B cell (primary cell): ENCODE results near the gene ADAM19. TPM values are rescaled to one million over a fixed set of nuclear protein-coding genes. Genes with fewer than 3 reads are reported as not detected.

Source experiments
- ATAC-seq: fragments of 200-7000 bp; cut with Tn5 transposase; one replicate; pipeline ENCODE4 v1.10.0; 2021; ENCODE audit warnings: low read depth, mild to moderate bottlenecking, moderate number of reproducible peaks, moderate library complexity
- CTCF ChIA-PET: fragments of 350-600 bp; sonication (Branson Sonifier 250); formaldehyde crosslinking; loops from one replicate; lab custom pipeline; 2021; ENCODE audit warnings: antibody characterized with exemption, inconsistent platforms; lab: Charles Lee
- POLR2A ChIA-PET: fragments of 350-600 bp; sonication (Branson Sonifier 250); formaldehyde crosslinking; loops from one replicate; lab custom pipeline; 2021; ENCODE audit warnings: antibody characterized with exemption; lab: Charles Lee
- DNase-seq: peaks from one replicate; pipeline ENCODE4 v3.0.0; 2013
- H2AFZ ChIP-seq: 2 replicates; pipeline ENCODE4 v1.6.1; 2012; ENCODE audit warnings: mild to moderate bottlenecking, low read depth, low read length; ENCODE audit not compliant: insufficient read depth, poor library complexity, severe bottlenecking
- H3K27ac ChIP-seq, 2 donors: 1 replicate in 1 of 2; 2 replicates in 1 of 2; pipeline ENCODE4 v1.5.1; 2012 to 2013; ENCODE audit warnings: low read length in 2 of 2, mild to moderate bottlenecking in 2 of 2, moderate library complexity in 1 of 2
- H3K27me3 ChIP-seq, 4 experiments: fragments of 200-600 bp in 1 of 4; sonication (generic) in 1 of 4; replicated peaks in 1 of 4; 1 replicate in 2 of 4; 2 replicates in 2 of 4; pipeline versions ENCODE4 v1.6.1 to v1.7.0; 2013 to 2016; ENCODE audit warnings: low read length in 3 of 4, mild to moderate bottlenecking in 2 of 4, mixed read lengths in 1 of 4, moderate library complexity in 1 of 4; ENCODE audit not compliant: insufficient read depth in 4 of 4, control insufficient read depth in 3 of 4; ENCODE audit errors: control extremely low read depth in 1 of 4
- H3K36me3 ChIP-seq, 2 experiments: replicated peaks in 1 of 2; 1 replicate in 1 of 2; 2 replicates in 1 of 2; pipeline versions ENCODE4 v1.6.1 to v1.7.1; 2013; ENCODE audit warnings: low read length in 1 of 2; ENCODE audit not compliant: insufficient read depth in 2 of 2, control insufficient read depth in 1 of 2; ENCODE audit errors: control extremely low read depth in 1 of 2, extremely low read depth in 1 of 2
- H3K4me1 ChIP-seq, 2 donors: fragments of 200-600 bp in 1 of 2; sonication (generic) in 1 of 2; 1 replicate in 1 of 2; 2 replicates in 1 of 2; pipeline versions ENCODE4 v1.5.1 to v1.6.1; 2013 to 2017; ENCODE audit warnings: low read length in 2 of 2; ENCODE audit not compliant: control insufficient read depth in 2 of 2, insufficient read depth in 2 of 2
- H3K4me2 ChIP-seq: replicated peaks from 2 replicates; pipeline ENCODE3; 2012; ENCODE audit warnings: mild to moderate bottlenecking, low read depth, low read length; ENCODE audit not compliant: poor library complexity, severe bottlenecking
- H3K4me3 ChIP-seq, 5 experiments: fragments of 200-600 bp in 1 of 5; sonication (generic) in 1 of 5; 1 replicate in 3 of 5; 2 replicates in 2 of 5; pipeline versions ENCODE4 v1.5.1 to v1.7.0; 2011 to 2016; ENCODE audit warnings: low read length in 4 of 5, mild to moderate bottlenecking in 4 of 5, low read depth in 2 of 5, control low read depth in 1 of 5, moderate library complexity in 1 of 5; ENCODE audit not compliant: insufficient read depth in 1 of 5; ENCODE audit errors: control extremely low read depth in 1 of 5, extremely low read depth in 1 of 5
- H3K79me2 ChIP-seq: fragments of 200-600 bp; sonication (generic); one replicate; pipeline ENCODE4 v1.6.0; 2016; ENCODE audit warnings: low read length; ENCODE audit not compliant: control insufficient read depth, insufficient read depth
- H3K9ac ChIP-seq: fragments of 200-600 bp; sonication (generic); 2 replicates; pipeline ENCODE4 v1.6.1; 2017; ENCODE audit warnings: mild to moderate bottlenecking, low read length, moderate library complexity
- H3K9me3 ChIP-seq, 3 donors: one replicate each; pipeline versions ENCODE4 v1.6.1 to v1.7.1; 2013; ENCODE audit warnings: low read length in 2 of 3; ENCODE audit not compliant: control insufficient read depth in 2 of 3, insufficient read depth in 1 of 3; ENCODE audit errors: control extremely low read depth in 1 of 3
- H4K20me1 ChIP-seq: 2 replicates; pipeline ENCODE4 v1.6.0; 2012; ENCODE audit warnings: mild to moderate bottlenecking, low read length; ENCODE audit not compliant: insufficient read depth, control insufficient read depth, poor library complexity, severe bottlenecking
- H3K27ac Mint-ChIP-seq: one replicate; pipeline ENCODE4 v1.8.0; 2021; ENCODE audit warnings: mixed read lengths
- H3K27me3 Mint-ChIP-seq: one replicate; pipeline ENCODE4 v1.8.0; 2021; ENCODE audit warnings: mixed read lengths
- H3K4me1 Mint-ChIP-seq: one replicate; pipeline ENCODE4 v1.8.0; 2021; ENCODE audit warnings: mixed read lengths
- H3K4me3 Mint-ChIP-seq: one replicate; pipeline ENCODE4 v1.8.0; 2021; ENCODE audit warnings: mixed read lengths
- H3K9me3 Mint-ChIP-seq: one replicate; pipeline ENCODE4 v1.8.0; 2022; ENCODE audit warnings: mixed read lengths; ENCODE audit not compliant: insufficient read depth
- CTCF ChIP-seq: fragments of 200-600 bp; IDR thresholded peaks from one replicate; pipeline ENCODE4 v1.8.0; 2022; ENCODE audit warnings: antibody characterized with exemption, mild to moderate bottlenecking
- EZH2 ChIP-seq: IDR thresholded peaks from 2 replicates; pipeline ENCODE4 v1.6.1; 2012; ENCODE audit warnings: borderline replicate concordance, low read depth, mild to moderate bottlenecking, moderate library complexity, low read length; ENCODE audit not compliant: insufficient read depth, poor library complexity, severe bottlenecking
- WGBS: methylation state at CpG from one replicate; pipeline ENCODE4 v1.1.5; 2013; ENCODE audit warnings: missing lambda C conversion rate; ENCODE audit not compliant: insufficient coverage; 5-methylcytosine and 5-hydroxymethylcytosine counted together
- intact Hi-C: fragments of 100-400 bp; cut with micrococcal nuclease; formaldehyde crosslinking; loops from one replicate; pipeline ENCODE4 v1.10.0; 2022
- polyA plus RNA-seq: library from polyadenylated mRNA; depleted of rRNA; stranded (reverse); fragments of >200 nt; gene quantifications from 2 replicates; pipeline ENCODE4 v1.2.3, GENCODE V29; 2012
- total RNA-seq, 2 donors: library from RNA; stranded (reverse); fragments of 120-200 nt in 1 of 2; gene quantifications; 1 replicate in 1 of 2; 2 replicates in 1 of 2; pipeline versions ENCODE4 v1.2.3 to v1.2.4, GENCODE V29; 2013 to 2022

The ADAM19 gene
- total and polyA plus RNA-seq, 2 donors (not counting 1 experiment from before 2014, with no cell fraction given), result 110 to 171 TPM

DNA sequence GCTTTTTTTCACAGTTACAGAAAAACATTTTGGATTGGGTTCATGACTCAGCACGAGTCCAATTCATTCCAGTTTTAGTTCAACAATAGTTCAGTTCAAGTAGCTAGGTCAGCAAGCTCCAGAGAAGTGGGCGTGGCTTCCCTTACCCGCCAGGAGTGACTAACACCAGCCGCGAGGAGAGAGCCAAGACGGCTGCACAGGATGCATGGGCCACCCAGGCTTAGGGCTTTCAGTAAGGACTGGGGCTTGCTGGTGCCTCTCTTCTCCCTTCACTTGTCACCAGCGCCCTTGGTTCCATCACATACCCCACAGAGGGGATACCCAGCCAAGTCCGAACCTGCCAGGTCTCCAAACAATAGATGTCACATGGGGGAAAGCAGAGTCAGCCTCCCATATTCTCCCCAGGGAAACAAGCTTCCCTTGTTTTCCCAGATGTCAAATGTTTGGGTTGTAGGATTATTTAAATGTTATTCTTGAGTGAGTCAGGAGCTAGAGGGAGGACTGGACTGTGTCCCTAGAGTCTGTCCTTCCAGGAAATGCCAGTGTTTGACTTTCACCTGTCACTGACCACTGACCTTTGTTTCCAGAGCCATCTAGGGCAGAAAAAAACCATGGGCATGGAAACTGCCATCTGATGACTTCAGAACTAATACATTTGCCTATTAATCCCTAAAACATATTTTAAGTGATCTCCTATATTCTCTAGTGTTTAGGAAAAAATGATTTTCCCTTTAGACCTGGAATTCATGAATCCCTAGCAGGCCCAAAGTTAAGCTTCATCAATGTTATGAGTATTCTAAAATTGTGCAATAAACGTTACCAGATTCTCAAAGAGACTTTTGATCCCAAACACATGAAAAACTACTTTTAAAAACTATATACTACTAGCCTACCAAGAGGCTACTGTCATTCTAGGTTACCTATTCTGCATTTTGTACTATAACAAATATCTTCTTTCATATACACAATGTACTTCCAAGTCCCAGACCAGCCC is 63.6 kb downstream of the ADAM19 start:
- POLR2A ChIA-PET, result interaction anchor here (0.7 kb wide), 1 partner anchor 27 kb away, joined by 4 read pairs; no protein-coding TSS in a partner anchor
- Histone ChIP-seq H3K4me3 (no peak overlapping the region), H3K9ac (no peak overlapping the region), H2AFZ (no peak overlapping the region), H3K4me1 (peaks cover 55 to 63% of the 10 kb centered on the region in 2 donors), H3K9me3 (peaks cover 0 to 4% (median 0%) of the 10 kb centered on the region in 3 donors), H4K20me1 (no peaks in the 10 kb centered on the region), H3K27ac (peak overlapping the region; percentile 45 to 83), H3K36me3 (peaks cover 14 to 96% of the 10 kb centered on the region in 2 experiments), H3K27me3 (no peaks in the 10 kb centered on the region), H3K79me2 (peaks cover 34% of the 10 kb centered on the region), H3K4me2 (no peak overlapping the region)
- intact Hi-C loops, result loop anchor here (5.0 kb wide), 1 partner anchor 35 kb away; no protein-coding TSS in a partner anchor
- Mint-ChIP-seq H3K9me3 (no peaks in the 10 kb centered on the region), H3K27me3 (no peaks in the 10 kb centered on the region), H3K4me3 (no peak overlapping the region), H3K4me1 (peaks cover 77% of the 10 kb centered on the region), H3K27ac (peak overlapping the region; percentile 74)
- CTCF ChIA-PET, result interaction anchor here (0.9 to 2.0 kb wide), 2 partner anchors 11 to 216 kb away, joined by 3 to 5 read pairs; no protein-coding TSS in a partner anchor
- DNase-seq (no peak), ATAC-seq (no peak)
- WGBS, result 91% methylated on average over 7 of the region's 9 CpGs
- TF ChIP-seq EZH2 (no peak), CTCF (no peak)
